A673 (cell line): ENCODE results near the gene RXRA. TPM values are rescaled to one million over a fixed set of nuclear protein-coding genes. Genes with fewer than 3 reads are reported as not detected.

ENCODE experiments used
- BruUV-seq: library from RNA; stranded (reverse); fragments of 400-500 nt; replicated peaks from 2 replicates; lab custom pipeline; 2021; lab: Mats Ljungman, UMichigan
- CTCF ChIA-PET: fragments of 300-600 bp; sonication (Branson Sonifier 250); formaldehyde crosslinking; loops from one replicate; lab custom pipeline; 2022; ENCODE audit warnings: antibody characterized with exemption; lab: Charles Lee
- POLR2A ChIA-PET: fragments of 300-600 bp; sonication (Branson Sonifier 250); formaldehyde crosslinking; loops from one replicate; lab custom pipeline; 2022; ENCODE audit warnings: antibody characterized with exemption; ENCODE audit not compliant: low non-redundant PET; lab: Charles Lee
- DNase-seq: peaks from one replicate; pipeline ENCODE4 v3.0.0-alpha.2; 2015; ENCODE audit warnings: low spot score
- H3K27ac ChIP-seq: fragments of 200-600 bp; sonication (generic); 2 replicates; pipeline ENCODE4 v1.5.1; 2016; ENCODE audit warnings: mixed run types, low read depth, mild to moderate bottlenecking, mixed read lengths, antibody characterized with exemption, low read length; ENCODE audit not compliant: poor library complexity, severe bottlenecking
- H3K27me3 ChIP-seq: fragments of 200-600 bp; sonication (generic); replicated peaks from 2 replicates; pipeline ENCODE4 v1.6.1; 2017; ENCODE audit warnings: mixed run types, low read depth, mild to moderate bottlenecking, mixed read lengths, antibody characterized with exemption, low read length; ENCODE audit not compliant: insufficient read depth, poor library complexity
- H3K36me3 ChIP-seq: fragments of 200-600 bp; sonication (generic); 2 replicates; pipeline ENCODE4 v1.6.1; 2016; ENCODE audit warnings: mixed run types, mild to moderate bottlenecking, mixed read lengths, antibody characterized with exemption, low read length; ENCODE audit not compliant: insufficient read depth, poor library complexity, severe bottlenecking
- H3K4me1 ChIP-seq: fragments of 200-600 bp; sonication (generic); 2 replicates; pipeline ENCODE4 v1.6.1; 2017; ENCODE audit warnings: mixed run types, mild to moderate bottlenecking, mixed read lengths, antibody characterized with exemption, low read length; ENCODE audit not compliant: insufficient read depth, poor library complexity, severe bottlenecking
- H3K4me3 ChIP-seq: fragments of 200-600 bp; sonication (generic); 2 replicates; pipeline ENCODE4 v1.5.1; 2016; ENCODE audit warnings: low read depth, mixed run types, mild to moderate bottlenecking, mixed read lengths, low read length; ENCODE audit not compliant: poor library complexity, severe bottlenecking
- H3K9me3 ChIP-seq: fragments of 200-600 bp; sonication (generic); 2 replicates; pipeline ENCODE4 v1.6.1; 2016; ENCODE audit warnings: mixed run types, low read depth, mild to moderate bottlenecking, mixed read lengths, antibody characterized with exemption, low read length; ENCODE audit not compliant: poor library complexity, severe bottlenecking
- CTCF ChIP-seq: fragments of 300-800, 200-600 bp; sonication (generic); conservative IDR thresholded peaks from 2 replicates; pipeline ENCODE4 v1.5.1; 2017; ENCODE audit warnings: low read depth, mild to moderate bottlenecking, antibody characterized with exemption, low read length, moderate library complexity, mixed read lengths
- EZH2 ChIP-seq: fragments of 200-600 bp; sonication (generic); IDR thresholded peaks from 2 replicates; pipeline ENCODE4 v1.6.1; 2017; ENCODE audit warnings: borderline replicate concordance, low read depth, mild to moderate bottlenecking, mixed read lengths, antibody characterized with exemption, low read length; ENCODE audit not compliant: poor library complexity, severe bottlenecking
- intact Hi-C: fragments of 100-400 bp; cut with micrococcal nuclease; formaldehyde crosslinking; loops from one replicate; pipeline ENCODE4 v1.10.0; 2022; ENCODE audit not compliant: unreplicated experiment
- total RNA-seq: library from RNA; stranded (reverse); gene quantifications from 2 replicates; pipeline ENCODE4 v1.2.3, GENCODE V29; 2021

RXRA gene
- total RNA-seq, 1 experiment from 2014 or later: 54.1 TPM

GRCh38 chr9:134400283-134400682 is 74.0 kb downstream of the RXRA start:
- Histone ChIP-seq H3K36me3 (no peaks in the 10 kb centered on the region), H3K27ac (no peak overlapping the region), H3K4me3 (no peak overlapping the region), H3K9me3 (peaks cover 12% of the 10 kb centered on the region), H3K4me1 (peaks cover 26% of the 10 kb centered on the region), H3K27me3 (no peaks in the 10 kb centered on the region)
- TF ChIP-seq EZH2 (no peak), CTCF (no peak)
- intact Hi-C loops: no loop called here
- ChIA-PET POLR2A (no interaction called here), CTCF (no interaction called here)
- DNase-seq: no peak
- BruUV-seq: no TSS peak

- intact Hi-C loops: no loop called here
- no peak for TF ChIP-seq CTCF
- no peak for TF ChIP-seq EZH2
- Histone ChIP-seq H3K27ac (no peak overlapping the region), H3K36me3 (no peaks in the 10 kb centered on the region), H3K9me3 (peaks cover 12% of the 10 kb centered on the region), H3K27me3 (no peaks in the 10 kb centered on the region), H3K4me1 (peaks cover 30% of the 10 kb centered on the region), H3K4me3 (no peak overlapping the region)
- ChIA-PET POLR2A (no interaction called here), CTCF (no interaction called here)
- DNase-seq: no peak
- no TSS peak for BruUV-seq
Observed at GRCh38 chr9:134401391-134401790, 75.1 kb downstream of the RXRA start.

GRCh38 chr9:134402182-134402581 is 75.9 kb downstream of the RXRA start:
- BruUV-seq: no TSS peak
- POLR2A ChIA-PET: no interaction called here

More at GRCh38 chr9:134402182-134402581, 75.9 kb downstream of the RXRA start:
- H3K4me1 ChIP-seq: peaks cover 30% of the 10 kb centered on the region
- H3K9me3 ChIP-seq: peaks cover 12% of the 10 kb centered on the region
- no peak for DNase-seq
- H3K36me3 ChIP-seq: no peaks in the 10 kb centered on the region
- TF ChIP-seq CTCF: no peak
- TF ChIP-seq EZH2: no peak
- H3K4me3 ChIP-seq: no peak overlapping the region
- intact Hi-C loops: no loop called here
- H3K27me3 ChIP-seq: no peaks in the 10 kb centered on the region
- peak overlapping the region; percentile 90 for H3K27ac ChIP-seq
- CTCF ChIA-PET: no interaction called here
